ENCODE data around the gene G6PC2. TPM values are rescaled to one million over a fixed set of nuclear protein-coding genes. Genes with fewer than 3 reads are reported as not detected.

The G6PC2 gene
- total RNA-seq (not detected), polyA plus RNA-seq (under 1 TPM in 2 of 3 donors, not detected in 1; 0.06 to 0.60 TPM)

DNA sequence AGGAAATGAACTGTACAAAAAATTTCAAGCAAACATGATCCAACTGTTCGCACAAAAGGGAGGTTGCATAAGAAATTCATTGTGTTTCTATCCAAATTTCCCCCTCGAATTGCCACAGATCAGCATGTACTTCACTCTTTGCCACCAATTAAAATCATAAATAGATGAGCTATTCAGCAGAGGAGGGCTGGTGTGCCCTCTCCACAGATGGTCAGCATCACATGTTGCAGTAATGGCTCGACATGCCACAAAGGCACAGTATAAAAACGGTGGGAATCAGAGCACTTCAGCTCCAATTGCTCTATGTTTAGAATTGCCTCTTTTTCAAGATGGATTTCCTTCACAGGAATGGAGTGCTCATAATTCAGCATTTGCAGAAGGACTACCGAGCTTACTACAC lies at the start of gene G6PC2:
TSS of gene G6PC2 (plus strand) at position 289 of the 400 bp plus-strand sequence. CDS start at position 330, 41 bp downstream.
- no peaks in the 10 kb centered on the region for H3K27me3 ChIP-seq
- WGBS, 2 donors, result 70 to 81% methylated on average over 5 of the region's 5 CpGs

GRCh38 chr2:168851674-168852320 lies 49.3 kb upstream of the G6PC2 start:
- no peaks in the 10 kb centered on the region for H3K27me3 ChIP-seq
- no peak for DNase-seq
- intact Hi-C loops (cut with DNase I), result no loop called here

More for the DNA sequence above, at the start of gene G6PC2:
- intact Hi-C loops (cut with DNase I), result no loop called here
- no peak within 1 kb of the TSS for H3K4me3 ChIP-seq
- H3K27ac ChIP-seq, result no peak within 1 kb of the TSS
- H3K36me3 ChIP-seq, result no peaks in the 10 kb centered on the region
- H3K4me1 ChIP-seq, result no peaks in the 10 kb centered on the region
- TF ChIP-seq EP300 (IDR thresholded peaks at IDR 0.05) (no peak), POLR2A (IDR thresholded peaks at IDR 0.05) (no peak), POLR2AphosphoS5 (IDR thresholded peaks at IDR 0.05) (no peak)
- TF ChIP-seq, protein P1, sequence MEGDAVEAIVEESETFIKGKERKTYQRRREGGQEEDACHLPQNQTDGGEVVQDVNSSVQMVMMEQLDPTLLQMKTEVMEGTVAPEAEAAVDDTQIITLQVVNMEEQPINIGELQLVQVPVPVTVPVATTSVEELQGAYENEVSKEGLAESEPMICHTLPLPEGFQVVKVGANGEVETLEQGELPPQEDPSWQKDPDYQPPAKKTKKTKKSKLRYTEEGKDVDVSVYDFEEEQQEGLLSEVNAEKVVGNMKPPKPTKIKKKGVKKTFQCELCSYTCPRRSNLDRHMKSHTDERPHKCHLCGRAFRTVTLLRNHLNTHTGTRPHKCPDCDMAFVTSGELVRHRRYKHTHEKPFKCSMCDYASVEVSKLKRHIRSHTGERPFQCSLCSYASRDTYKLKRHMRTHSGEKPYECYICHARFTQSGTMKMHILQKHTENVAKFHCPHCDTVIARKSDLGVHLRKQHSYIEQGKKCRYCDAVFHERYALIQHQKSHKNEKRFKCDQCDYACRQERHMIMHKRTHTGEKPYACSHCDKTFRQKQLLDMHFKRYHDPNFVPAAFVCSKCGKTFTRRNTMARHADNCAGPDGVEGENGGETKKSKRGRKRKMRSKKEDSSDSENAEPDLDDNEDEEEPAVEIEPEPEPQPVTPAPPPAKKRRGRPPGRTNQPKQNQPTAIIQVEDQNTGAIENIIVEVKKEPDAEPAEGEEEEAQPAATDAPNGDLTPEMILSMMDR (IDR thresholded peaks at IDR 0.05), result no peak
- DNase-seq, result no peak
- no peaks in the 10 kb centered on the region for H3K9me3 ChIP-seq

GRCh38 chr2:168852481-168852880 lies 48.6 kb upstream of the G6PC2 start:
- TF ChIP-seq, protein P1 (IDR thresholded peaks at IDR 0.05), result no peak
- TF ChIP-seq EP300 (IDR thresholded peaks at IDR 0.05) (no peak), POLR2AphosphoS5 (IDR thresholded peaks at IDR 0.05) (no peak)
- Histone ChIP-seq H3K4me3 (no peak overlapping the region), H3K9me3 (no peaks in the 10 kb centered on the region), H3K27me3 (no peaks in the 10 kb centered on the region), H3K27ac (no peak overlapping the region), H3K36me3 (no peaks in the 10 kb centered on the region), H3K4me1 (no peaks in the 10 kb centered on the region)
- intact Hi-C loops (cut with DNase I), result no loop called here
- no peak for DNase-seq
- 32 to 78% methylated on average over 3 of the region's 3 CpGs for WGBS, 2 donors

More at GRCh38 chr2:168851674-168852320, 49.3 kb upstream of the G6PC2 start:
- Histone ChIP-seq H3K4me1 (no peaks in the 10 kb centered on the region), H3K4me3 (no peak overlapping the region), H3K27ac (no peak overlapping the region), H3K9me3 (no peaks in the 10 kb centered on the region), H3K36me3 (no peaks in the 10 kb centered on the region)
- TF ChIP-seq, protein P1 (IDR thresholded peaks at IDR 0.05), result no peak
- TF ChIP-seq POLR2A (IDR thresholded peaks at IDR 0.05), result no peak
- no peak for TF ChIP-seq POLR2AphosphoS5 (IDR thresholded peaks at IDR 0.05)
- TF ChIP-seq EP300 (IDR thresholded peaks at IDR 0.05), result no peak
- WGBS, 2 donors, result 86 to 90% methylated on average over 5 of the region's 5 CpGs

DNA sequence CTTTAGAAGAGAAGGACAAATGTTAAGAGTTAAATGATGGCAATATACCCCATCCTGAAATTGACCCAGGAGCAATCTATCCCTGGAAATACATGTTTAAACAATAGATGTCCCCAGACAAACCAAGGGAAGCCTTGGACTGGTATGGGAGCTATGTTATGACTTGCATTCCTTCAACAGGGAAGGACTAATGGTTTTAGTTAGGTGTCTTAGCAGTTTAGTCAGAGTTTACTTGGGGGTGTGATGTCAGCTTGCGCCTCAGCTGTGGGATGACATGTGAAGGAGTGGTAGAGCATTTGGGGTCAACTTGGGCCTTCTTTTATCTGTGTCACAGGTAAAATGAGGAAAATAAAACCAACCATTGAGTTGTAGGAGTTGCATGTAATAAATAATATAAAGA lies 47.6 kb upstream of the G6PC2 start:
- WGBS, 2 donors, result 99 to 100% methylated on average over 1 of the region's 1 CpG
- H3K9me3 ChIP-seq, result no peaks in the 10 kb centered on the region
- no peak overlapping the region for H3K4me3 ChIP-seq
- DNase-seq, result no peak
- intact Hi-C loops (cut with DNase I), result no loop called here
- no peaks in the 10 kb centered on the region for H3K27me3 ChIP-seq
- no peaks in the 10 kb centered on the region for H3K36me3 ChIP-seq
- no peak overlapping the region for H3K27ac ChIP-seq
- H3K4me1 ChIP-seq, result no peaks in the 10 kb centered on the region
- TF ChIP-seq POLR2A (IDR thresholded peaks at IDR 0.05) (no peak), POLR2AphosphoS5 (IDR thresholded peaks at IDR 0.05) (no peak)
- TF ChIP-seq, protein P1 (IDR thresholded peaks at IDR 0.05), result no peak

GRCh38 chr2:168854651-168855050 lies 46.4 kb upstream of the G6PC2 start:
- H3K27ac ChIP-seq, result no peak overlapping the region
- no peaks in the 10 kb centered on the region for H3K9me3 ChIP-seq
- intact Hi-C loops (cut with DNase I), result no loop called here
- H3K4me3 ChIP-seq, result no peak overlapping the region
- TF ChIP-seq POLR2AphosphoS5 (IDR thresholded peaks at IDR 0.05) (no peak), POLR2A (IDR thresholded peaks at IDR 0.05) (no peak), EP300 (IDR thresholded peaks at IDR 0.05) (no peak)
- TF ChIP-seq, protein P1 (IDR thresholded peaks at IDR 0.05), result no peak
- no peaks in the 10 kb centered on the region for H3K4me1 ChIP-seq
- no peaks in the 10 kb centered on the region for H3K36me3 ChIP-seq
- H3K27me3 ChIP-seq, result no peaks in the 10 kb centered on the region
- no peak for DNase-seq
- 96 to 99% methylated on average over 5 of the region's 5 CpGs for WGBS, 2 donors

Data from sigmoid colon (tissue), 7 donors.